ENCODE data around the gene TBRG1. TPM values are rescaled to one million over a fixed set of nuclear protein-coding genes. Genes with fewer than 3 reads are reported as not detected.

The TBRG1 gene
- total RNA-seq, 1 experiment from 2014 or later = 22.3 TPM

DNA sequence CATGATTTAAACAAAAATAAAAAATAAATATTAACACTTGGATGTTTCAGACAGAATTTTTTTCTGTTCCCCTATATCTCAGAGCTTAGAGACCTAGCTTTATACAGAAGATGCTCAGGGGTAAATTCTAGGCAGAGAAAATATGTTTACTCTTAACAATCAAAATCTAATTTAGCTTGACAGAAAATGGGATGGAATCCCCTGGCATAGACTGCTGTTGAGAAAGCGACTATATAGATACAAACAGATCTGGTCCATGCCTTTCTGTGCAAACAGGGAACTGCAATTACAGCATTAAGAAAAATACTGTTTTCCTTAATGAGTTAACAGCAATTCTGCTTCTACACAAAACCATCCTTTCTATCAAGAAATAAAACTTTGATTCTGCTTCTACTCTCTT, 36.3 kb downstream of the TBRG1 start:
- POLR2A ChIA-PET (ENCODE audit: unreplicated experiment) = no interaction called here
- CTCF ChIA-PET = no interaction called here

GRCh38 chr11:124661553-124661952, 38.9 kb downstream of the TBRG1 start:
- Histone ChIP-seq H3K4me3 (no peak overlapping the region), H2AFZ (no peak overlapping the region), H3K4me1 (replicated peaks; ENCODE audit: insufficient read depth) (no peaks in the 10 kb centered on the region), H3K79me2 (ENCODE audit: low read depth) (no peaks in the 10 kb centered on the region), H3K27me3 (ENCODE audit: insufficient read depth, low read depth) (no peaks in the 10 kb centered on the region), H3K27ac (no peak overlapping the region), H4K20me1 (ENCODE audit: insufficient read depth) (no peaks in the 10 kb centered on the region), H3F3A (ENCODE audit: insufficient read depth, low read depth) (no peaks in the 10 kb centered on the region), H3K4me2 (no peak overlapping the region), H3K36me3 (ENCODE audit: low read depth) (no peaks in the 10 kb centered on the region), H3K9me2 (ENCODE audit: insufficient read depth) (no peaks in the 10 kb centered on the region), H3K9me3 (ENCODE audit: insufficient read depth, low read depth) (no peaks in the 10 kb centered on the region)
- no peak for DNase-seq
- CTCF ChIA-PET = no interaction called here
- BruUV-seq (replicated peaks) = no TSS peak
- TF ChIP-seq CTCF (conservative IDR thresholded peaks at IDR 0.05) = no peak
- POLR2A ChIA-PET (ENCODE audit: unreplicated experiment) = no interaction called here
- intact Hi-C loops (cut with micrococcal nuclease; ENCODE audit: unreplicated experiment) = no loop called here

More for the DNA sequence above, 36.3 kb downstream of the TBRG1 start:
- Histone ChIP-seq H2AFZ (no peak overlapping the region), H3K36me3 (ENCODE audit: low read depth) (no peaks in the 10 kb centered on the region), H4K20me1 (ENCODE audit: insufficient read depth) (no peaks in the 10 kb centered on the region), H3F3A (ENCODE audit: insufficient read depth, low read depth) (no peaks in the 10 kb centered on the region), H3K4me2 (no peak overlapping the region), H3K4me3 (no peak overlapping the region), H3K27ac (no peak overlapping the region), H3K9me2 (ENCODE audit: insufficient read depth) (no peaks in the 10 kb centered on the region), H3K27me3 (ENCODE audit: insufficient read depth, low read depth) (no peaks in the 10 kb centered on the region), H3K9me3 (ENCODE audit: insufficient read depth, low read depth) (no peaks in the 10 kb centered on the region), H3K4me1 (replicated peaks; ENCODE audit: insufficient read depth) (no peaks in the 10 kb centered on the region), H3K79me2 (ENCODE audit: low read depth) (no peaks in the 10 kb centered on the region)
- DNase-seq = no peak
- TF ChIP-seq CTCF (conservative IDR thresholded peaks at IDR 0.05) (no peak), EZH2 (IDR thresholded peaks at IDR 0.05; ENCODE audit: low read depth) (no peak)
- BruUV-seq (replicated peaks) = no TSS peak
- intact Hi-C loops (cut with micrococcal nuclease; ENCODE audit: unreplicated experiment) = no loop called here

DNA sequence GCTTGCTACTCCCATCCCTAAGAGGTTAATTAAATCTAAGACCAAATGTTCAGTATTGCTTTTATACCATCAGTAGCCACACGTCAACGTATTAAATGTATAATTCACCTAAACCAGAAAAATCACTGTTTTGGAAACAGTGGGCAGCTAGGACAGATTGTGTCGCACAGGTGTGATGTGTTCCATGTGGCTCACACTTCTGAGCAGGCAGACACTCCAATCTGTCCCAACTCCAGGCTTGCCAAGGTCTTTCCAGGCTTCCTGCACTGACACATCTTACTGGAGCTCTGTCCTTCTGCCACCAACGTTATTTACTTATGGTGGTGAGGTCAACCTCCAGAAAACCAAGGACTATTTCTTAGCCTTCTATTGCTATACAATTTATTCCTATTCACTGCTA, 39.4 kb downstream of the TBRG1 start:
- H3K9me2 ChIP-seq (ENCODE audit: insufficient read depth) = no peaks in the 10 kb centered on the region
- CTCF ChIA-PET = no interaction called here
- H3K79me2 ChIP-seq (ENCODE audit: low read depth) = no peaks in the 10 kb centered on the region
- no peak overlapping the region for H3K4me2 ChIP-seq
- no TSS peak for BruUV-seq (replicated peaks)
- no peak overlapping the region for H3K27ac ChIP-seq
- H3K36me3 ChIP-seq (ENCODE audit: low read depth) = no peaks in the 10 kb centered on the region
- no peaks in the 10 kb centered on the region for H3F3A ChIP-seq (ENCODE audit: insufficient read depth, low read depth)
- POLR2A ChIA-PET (ENCODE audit: unreplicated experiment) = no interaction called here
- no peaks in the 10 kb centered on the region for H4K20me1 ChIP-seq (ENCODE audit: insufficient read depth)
- DNase-seq = no peak
- no peak overlapping the region for H3K4me3 ChIP-seq
- H3K4me1 ChIP-seq (replicated peaks; ENCODE audit: insufficient read depth) = no peaks in the 10 kb centered on the region
- no peak overlapping the region for H2AFZ ChIP-seq
- intact Hi-C loops (cut with micrococcal nuclease; ENCODE audit: unreplicated experiment) = no loop called here
- no peaks in the 10 kb centered on the region for H3K27me3 ChIP-seq (ENCODE audit: insufficient read depth, low read depth)
- H3K9me3 ChIP-seq (ENCODE audit: insufficient read depth, low read depth) = no peaks in the 10 kb centered on the region
- TF ChIP-seq EZH2 (IDR thresholded peaks at IDR 0.05; ENCODE audit: low read depth) (no peak), CTCF (conservative IDR thresholded peaks at IDR 0.05) (no peak)

Measured in PC-9 (cell line).